Measurements from ENCODE around the gene LIME1.

The LIME1 gene

GRCh38 chr20:63751471-63752271 lies 15.2 kb downstream of the LIME1 start:
- peak; percentile 67 for DNase-seq

- no peak for DNase-seq
Observed at GRCh38 chr20:63752411-63753101, 16.1 kb downstream of the LIME1 start.

GRCh38 chr20:63753381-63753780 lies 16.9 kb downstream of the LIME1 start:
- DNase-seq = no peak

GRCh38 chr20:63754008-63754407 lies 17.5 kb downstream of the LIME1 start:
- DNase-seq = no peak

- DNase-seq = no peak
Observed at GRCh38 chr20:63755933-63756647, 19.6 kb downstream of the LIME1 start.

- DNase-seq = no peak
Observed at GRCh38 chr20:63756648-63756991, 20.2 kb downstream of the LIME1 start.

GRCh38 chr20:63758152-63758551 lies 21.7 kb downstream of the LIME1 start:
- DNase-seq = no peak

- no peak for DNase-seq
Observed at GRCh38 chr20:63759377-63759901, 23.0 kb downstream of the LIME1 start.

- no peak for DNase-seq
Observed at GRCh38 chr20:63765082-63765873, 28.8 kb downstream of the LIME1 start.

- DNase-seq = no peak
Observed at GRCh38 chr20:63765902-63766301, 29.4 kb downstream of the LIME1 start.

- DNase-seq = no peak
Observed at GRCh38 chr20:63766695-63767426, 30.4 kb downstream of the LIME1 start.

GRCh38 chr20:63767456-63767855 lies 31.0 kb downstream of the LIME1 start:
- no peak for DNase-seq

- DNase-seq = no peak
Observed at GRCh38 chr20:63767886-63768285, 31.4 kb downstream of the LIME1 start.

GRCh38 chr20:63768591-63769515 lies 32.4 kb downstream of the LIME1 start:
- DNase-seq = no peak

- DNase-seq = no peak
Observed at GRCh38 chr20:63769891-63770474, 33.5 kb downstream of the LIME1 start.

GRCh38 chr20:63771046-63771707 lies 34.7 kb downstream of the LIME1 start:
- DNase-seq = no peak

GRCh38 chr20:63772781-63773518 lies 36.5 kb downstream of the LIME1 start:
- no peak for DNase-seq

- no peak for DNase-seq
Observed at GRCh38 chr20:63773571-63774241, 37.2 kb downstream of the LIME1 start.

- DNase-seq = no peak
Observed at GRCh38 chr20:63774306-63774705, 37.8 kb downstream of the LIME1 start.
